GM21786 (cell line): ENCODE measurements around the gene CRHBP.
"Not testable (repeated sequence)": the region's sequence is repeated elsewhere in the genome, so short reads cannot be mapped to it uniquely, and the experiment has no call there.

ENCODE experiments used
- ATAC-seq: cut with Tn5 transposase; IDR thresholded peaks from one replicate; pipeline ENCODE4 v1.9.1; 2021; ENCODE audit not compliant: unreplicated experiment

Gene CRHBP, protein sequence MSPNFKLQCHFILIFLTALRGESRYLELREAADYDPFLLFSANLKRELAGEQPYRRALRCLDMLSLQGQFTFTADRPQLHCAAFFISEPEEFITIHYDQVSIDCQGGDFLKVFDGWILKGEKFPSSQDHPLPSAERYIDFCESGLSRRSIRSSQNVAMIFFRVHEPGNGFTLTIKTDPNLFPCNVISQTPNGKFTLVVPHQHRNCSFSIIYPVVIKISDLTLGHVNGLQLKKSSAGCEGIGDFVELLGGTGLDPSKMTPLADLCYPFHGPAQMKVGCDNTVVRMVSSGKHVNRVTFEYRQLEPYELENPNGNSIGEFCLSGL

DNA sequence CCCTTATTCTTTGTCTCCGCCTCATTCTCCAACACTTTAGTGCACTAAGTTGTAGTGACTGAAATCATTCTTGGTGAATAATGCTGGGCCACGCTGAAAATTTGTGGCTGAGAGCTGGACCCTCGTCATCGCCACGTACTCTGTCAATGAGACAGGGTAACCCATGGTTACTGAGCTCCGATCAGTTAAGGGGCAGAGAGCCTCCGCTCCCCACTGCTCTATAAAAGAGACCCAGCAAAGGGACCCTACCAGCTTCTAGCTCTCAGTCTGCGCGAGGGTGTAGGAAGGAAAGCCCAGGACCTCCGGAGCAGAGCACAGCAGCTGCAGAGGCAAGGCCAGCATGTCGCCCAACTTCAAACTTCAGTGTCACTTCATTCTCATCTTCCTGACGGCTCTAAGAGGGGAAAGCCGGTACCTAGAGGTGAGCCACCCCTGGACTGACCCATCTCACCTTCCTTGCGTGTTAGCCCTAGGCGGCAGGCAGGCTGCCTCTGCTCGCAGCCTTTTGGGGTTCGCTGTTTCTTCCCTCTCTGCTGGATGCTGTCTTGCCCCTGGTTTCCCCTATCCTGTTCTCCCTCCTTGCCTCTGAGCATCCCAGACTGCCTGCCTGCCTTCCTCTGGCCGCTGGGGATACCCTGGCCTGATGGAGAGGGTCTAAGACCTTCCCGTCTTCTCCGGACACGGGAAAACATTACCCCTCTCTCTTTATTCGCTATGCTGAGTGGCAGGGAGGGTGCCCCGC is at the start of gene CRHBP:
TSS of gene CRHBP (plus strand) at position 251 of the 742 bp plus-strand sequence. CDS start at position 341, 90 bp downstream.
- no peak for ATAC-seq

GRCh38 chr5:76908166-76908565 is 44.7 kb upstream of the CRHBP start:
- no peak for ATAC-seq

DNA sequence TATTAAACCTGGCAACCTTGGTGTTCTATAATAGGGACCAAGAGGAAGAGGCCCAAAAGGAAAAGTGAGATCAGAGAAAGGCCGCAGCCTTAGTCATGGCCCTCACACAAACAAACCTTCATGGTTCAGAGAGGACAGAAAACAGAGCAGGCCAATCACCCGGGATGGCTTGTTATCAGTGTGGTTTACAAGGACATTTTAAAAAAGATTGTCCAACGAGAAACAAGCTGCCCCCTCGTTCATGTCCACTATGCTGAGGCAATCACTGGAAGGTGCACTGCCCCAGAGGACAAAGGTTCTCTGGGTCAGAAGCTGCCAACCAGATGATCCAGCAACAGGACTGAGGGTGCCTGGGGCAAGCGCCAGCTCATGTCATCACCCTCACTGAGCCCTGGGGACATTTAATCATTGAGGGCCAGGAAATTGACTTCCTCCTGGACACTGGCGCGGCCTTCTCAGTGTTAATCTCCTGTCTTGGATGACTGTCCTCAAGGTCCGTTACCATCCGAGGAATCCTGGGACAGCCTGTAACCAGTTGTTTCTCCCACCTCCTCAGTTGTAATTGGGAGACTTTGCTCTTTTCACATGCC is 42.4 kb upstream of the CRHBP start:
- not testable (repeated sequence) for ATAC-seq

- ATAC-seq = not testable (repeated sequence)
Measured at GRCh38 chr5:76914671-76915070, 38.2 kb upstream of the CRHBP start.

GRCh38 chr5:76918539-76918938 is 34.3 kb upstream of the CRHBP start:
- ATAC-seq = no peak

DNA sequence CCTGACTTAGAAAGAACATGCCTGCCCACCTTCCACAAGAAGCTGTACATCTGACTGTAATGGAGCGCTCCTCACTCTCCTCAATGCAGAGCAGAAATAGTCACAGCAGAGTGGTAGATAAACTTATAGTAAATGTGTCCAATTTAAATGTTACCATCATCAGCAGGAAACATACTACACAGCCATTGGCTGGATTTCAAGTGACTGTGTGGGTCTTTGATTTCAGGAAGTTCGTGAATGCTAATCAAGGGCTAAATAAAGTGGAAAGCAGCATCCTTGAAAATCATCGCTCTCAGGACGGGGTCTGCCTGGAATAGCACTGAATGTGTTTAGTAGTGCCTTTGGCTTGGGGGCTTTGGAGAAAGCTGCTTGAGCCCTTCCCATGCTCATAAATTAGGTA is 32.4 kb upstream of the CRHBP start:
- ATAC-seq = no peak

- no peak for ATAC-seq
Measured at GRCh38 chr5:76926329-76927105, 26.3 kb upstream of the CRHBP start.

GRCh38 chr5:76927961-76928360 is 24.9 kb upstream of the CRHBP start:
- no peak for ATAC-seq

GRCh38 chr5:76930083-76930482 is 22.8 kb upstream of the CRHBP start:
- ATAC-seq = no peak

DNA sequence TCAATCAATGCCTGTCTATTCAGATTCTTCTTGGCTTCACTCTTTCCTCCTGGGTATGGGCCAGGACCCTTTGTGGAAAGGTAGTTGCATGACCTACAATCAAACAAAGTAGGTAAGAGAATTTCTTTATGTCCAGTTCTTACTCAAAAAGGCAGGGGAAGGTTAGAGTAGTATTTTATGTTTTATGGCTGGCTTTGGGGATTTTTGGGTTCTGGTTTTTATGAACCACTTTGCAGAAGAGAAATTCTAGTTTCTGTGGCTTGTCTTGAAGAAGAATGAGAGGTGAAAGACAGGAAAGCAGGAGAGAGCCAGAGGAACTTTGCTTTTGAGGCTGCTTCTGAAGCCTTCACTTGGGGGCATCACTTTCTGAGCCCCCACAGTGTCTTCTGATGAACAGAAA is 14.7 kb upstream of the CRHBP start:
- ATAC-seq = no peak

- no peak for ATAC-seq
Measured at GRCh38 chr5:76941000-76941399, 11.8 kb upstream of the CRHBP start.

DNA sequence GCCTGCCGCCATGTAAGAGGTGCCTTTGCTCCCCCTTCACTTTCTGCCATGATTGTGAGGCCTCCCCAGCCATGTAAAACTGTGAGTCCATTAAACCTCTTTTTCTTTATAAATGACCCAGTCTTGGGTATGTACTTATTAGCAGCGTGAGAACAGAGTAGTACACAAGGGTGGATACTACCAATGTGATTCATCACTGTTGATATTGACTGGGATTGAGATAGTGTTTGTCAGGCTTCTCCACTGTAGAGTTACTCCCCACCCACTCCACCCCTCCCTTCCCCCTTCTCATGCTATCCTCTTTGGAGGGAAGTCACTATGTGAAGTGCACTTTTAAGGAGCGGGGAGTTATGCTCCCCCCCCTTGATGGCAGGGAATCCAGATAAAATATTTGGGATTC is 11.4 kb upstream of the CRHBP start:
- ATAC-seq = no peak

GRCh38 chr5:76942581-76942980 is 10.3 kb upstream of the CRHBP start:
- ATAC-seq = no peak

GRCh38 chr5:76943006-76943405 is 9.8 kb upstream of the CRHBP start:
- no peak for ATAC-seq

DNA sequence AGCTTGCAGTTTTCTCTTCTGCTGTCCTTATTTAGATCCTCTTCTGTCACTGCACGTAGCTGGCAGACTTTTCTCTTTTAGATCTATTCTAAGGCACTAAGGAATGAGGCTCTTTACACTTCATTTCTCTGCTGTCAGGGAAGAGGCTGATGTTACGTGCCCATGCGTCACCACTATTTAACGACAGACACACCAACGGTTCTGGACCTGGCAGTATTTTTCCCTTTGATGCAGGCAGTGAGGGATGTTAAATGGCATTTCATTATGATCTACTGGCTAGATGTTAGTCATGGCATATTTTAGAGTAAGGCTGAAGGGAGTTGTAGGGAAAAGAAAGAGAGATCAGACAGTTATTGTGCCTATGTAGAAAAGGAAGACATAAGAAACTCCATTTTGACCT is 8.2 kb upstream of the CRHBP start:
- ATAC-seq = no peak

- ATAC-seq = not testable (repeated sequence)
Measured at GRCh38 chr5:76945238-76945637, 7.6 kb upstream of the CRHBP start.

DNA sequence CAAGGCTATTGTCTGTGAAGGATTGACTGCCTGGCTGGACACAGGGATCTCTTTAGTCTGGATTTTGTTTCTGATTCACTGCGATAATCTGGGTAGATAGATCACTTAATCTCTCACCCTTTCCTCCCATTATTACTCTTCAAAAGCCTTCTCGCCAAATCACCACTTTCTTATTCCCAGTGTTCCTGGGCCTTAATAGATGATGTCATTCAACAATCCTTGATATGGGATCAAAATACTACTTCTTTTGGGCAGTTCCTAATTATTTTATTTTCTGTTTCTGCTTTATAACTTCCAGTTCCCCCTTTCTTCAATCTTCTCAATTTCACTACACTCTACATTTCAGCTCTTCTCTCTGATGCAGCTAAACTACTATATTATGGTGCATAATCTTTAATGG is 6.8 kb upstream of the CRHBP start:
- no peak for ATAC-seq

DNA sequence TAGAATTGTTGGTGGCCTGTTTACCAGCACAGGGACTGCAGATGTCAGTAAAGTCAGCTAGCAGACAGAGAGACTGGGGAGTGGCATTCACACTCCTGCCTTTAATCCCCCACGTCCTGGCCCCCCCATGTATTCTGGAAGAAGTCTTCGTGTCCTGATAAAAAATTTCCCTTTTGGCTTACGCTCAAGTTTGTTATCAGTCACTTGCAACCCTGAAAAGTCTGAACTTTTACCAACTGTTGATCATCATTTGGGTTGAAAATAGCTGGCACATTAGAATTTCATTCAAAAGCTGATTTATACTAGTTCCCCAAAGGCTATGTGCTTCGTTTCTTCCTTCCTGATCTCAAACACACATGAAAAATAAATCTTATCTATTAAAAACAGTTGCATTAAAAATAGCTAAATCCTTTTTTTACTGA is 5.8 kb upstream of the CRHBP start:
- no peak for ATAC-seq

GRCh38 chr5:76953551-76954382 is 922 bp downstream of the CRHBP start:
- no peak for ATAC-seq

- no peak for ATAC-seq
Measured at GRCh38 chr5:76954383-76954763, 1.5 kb downstream of the CRHBP start.
